22Rv1 (cell line): Measurements from ENCODE around the gene MCU.

Experiments used
- ZFX ChIP-seq: fragments of 450-650 bp; IDR thresholded peaks from 2 replicates; pipeline ENCODE4 v1.6.1; 2017; ENCODE audit warnings: antibody characterized with exemption, borderline replicate concordance
- TF ChIP-seq, protein P1 (sequence below): fragments of 450-650 bp; IDR thresholded peaks from 2 replicates; pipeline ENCODE4 v1.5.1; 2017; ENCODE audit warnings: mild to moderate bottlenecking

DNA sequence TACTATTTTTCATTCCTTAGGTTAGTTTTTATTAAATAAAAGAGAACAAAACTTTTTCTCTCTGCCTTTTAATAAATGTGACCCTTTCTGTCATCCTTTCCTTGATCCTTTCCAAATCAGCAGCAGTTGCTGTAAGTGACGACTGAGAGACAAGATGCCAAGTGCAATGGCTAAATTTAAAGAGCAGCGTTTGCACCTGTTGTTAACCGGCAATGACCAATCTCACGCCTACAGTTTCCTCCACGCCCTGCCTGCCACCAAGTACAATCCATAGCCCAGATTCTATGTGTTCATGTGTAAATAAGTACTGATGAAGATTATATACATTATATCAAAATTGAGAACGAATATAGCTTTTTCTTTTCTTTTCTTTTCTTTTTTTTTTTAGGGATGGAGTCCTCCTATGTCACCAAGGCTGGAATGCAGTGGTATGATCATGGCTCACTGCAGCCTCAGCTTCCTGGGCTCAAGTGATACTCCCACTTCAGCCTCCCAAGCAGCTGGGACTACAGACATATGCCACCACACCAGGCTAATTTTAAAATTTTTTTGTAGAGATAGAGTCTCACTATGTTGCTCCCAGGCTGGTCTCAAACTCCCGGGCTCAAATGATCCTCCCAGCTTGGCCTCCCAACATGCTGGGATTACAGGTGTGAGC, 6.5 kb upstream of the MCU start:
- TF ChIP-seq, protein P1, sequence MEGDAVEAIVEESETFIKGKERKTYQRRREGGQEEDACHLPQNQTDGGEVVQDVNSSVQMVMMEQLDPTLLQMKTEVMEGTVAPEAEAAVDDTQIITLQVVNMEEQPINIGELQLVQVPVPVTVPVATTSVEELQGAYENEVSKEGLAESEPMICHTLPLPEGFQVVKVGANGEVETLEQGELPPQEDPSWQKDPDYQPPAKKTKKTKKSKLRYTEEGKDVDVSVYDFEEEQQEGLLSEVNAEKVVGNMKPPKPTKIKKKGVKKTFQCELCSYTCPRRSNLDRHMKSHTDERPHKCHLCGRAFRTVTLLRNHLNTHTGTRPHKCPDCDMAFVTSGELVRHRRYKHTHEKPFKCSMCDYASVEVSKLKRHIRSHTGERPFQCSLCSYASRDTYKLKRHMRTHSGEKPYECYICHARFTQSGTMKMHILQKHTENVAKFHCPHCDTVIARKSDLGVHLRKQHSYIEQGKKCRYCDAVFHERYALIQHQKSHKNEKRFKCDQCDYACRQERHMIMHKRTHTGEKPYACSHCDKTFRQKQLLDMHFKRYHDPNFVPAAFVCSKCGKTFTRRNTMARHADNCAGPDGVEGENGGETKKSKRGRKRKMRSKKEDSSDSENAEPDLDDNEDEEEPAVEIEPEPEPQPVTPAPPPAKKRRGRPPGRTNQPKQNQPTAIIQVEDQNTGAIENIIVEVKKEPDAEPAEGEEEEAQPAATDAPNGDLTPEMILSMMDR: no peak
- no peak for TF ChIP-seq ZFX
